Prostate gland (tissue), 2 donors: ENCODE measurements around the gene FAM181A. TPM values are rescaled to one million over a fixed set of nuclear protein-coding genes. Genes with fewer than 3 reads are reported as not detected.
A peak's percentile ranks its signal among the peaks of the same experiment; 100 is the strongest.

ENCODE experiments used
- DNase-seq: peaks from one replicate; pipeline ENCODE4 v3.0.0-alpha.2; 2019; ENCODE audit warnings: low spot score
- H3K27ac ChIP-seq, 2 donors: fragments of 200-600 bp; sonication (generic); 2 replicates each; pipeline ENCODE4 v1.5.1; 2017 to 2019
- H3K27me3 ChIP-seq: fragments of 200-600 bp; sonication (generic); replicated peaks from 2 replicates; pipeline ENCODE4 v1.5.1; 2019; ENCODE audit not compliant: insufficient read depth
- H3K36me3 ChIP-seq, 2 donors: fragments of 200-600 bp; sonication (generic); 1 replicate in 1 of 2; 2 replicates in 1 of 2; pipeline versions ENCODE4 v1.5.1 to v1.8.1; 2017 to 2019
- H3K4me1 ChIP-seq: fragments of 200-600 bp; sonication (generic); replicated peaks from 2 replicates; pipeline ENCODE4 v1.5.1; 2019
- H3K4me3 ChIP-seq, 2 donors: fragments of 200-600 bp; sonication (generic); 2 replicates each; pipeline ENCODE4 v1.5.1; 2017 to 2019
- H3K9me3 ChIP-seq: fragments of 200-600 bp; sonication (generic); 2 replicates; pipeline ENCODE4 v1.5.1; 2017
- POLR2A ChIP-seq: fragments of 450-650 bp; IDR thresholded peaks from one replicate; pipeline ENCODE4 v1.6.1; 2016; ENCODE audit warnings: antibody characterized with exemption, mild to moderate bottlenecking
- POLR2AphosphoS5 ChIP-seq: sonication (generic); formaldehyde crosslinking; IDR thresholded peaks from one replicate; pipeline ENCODE4 v1.6.1; 2017; ENCODE audit warnings: antibody characterized with exemption
- WGBS: methylation state at CpG from one replicate; pipeline ENCODE4 v1.1.5; 2018; 5-methylcytosine and 5-hydroxymethylcytosine counted together
- intact Hi-C: fragments of 100-400 bp; cut with DNase I; formaldehyde crosslinking; loops from one replicate; pipeline ENCODE4 v1.14.2; 2022
- total RNA-seq, 2 donors: library from RNA; depleted of rRNA; stranded (reverse); fragments of >200 nt; gene quantifications; one replicate each; pipeline ENCODE4 v1.1.0, GENCODE V29; 2016
- TF ChIP-seq, protein P1 (sequence below), 4 experiments: fragments of 200-600 bp in 2 of 4; fragments of 450-650 bp in 2 of 4; sonication (generic) in 2 of 4; IDR thresholded peaks; 1 replicate in 3 of 4; 2 replicates in 1 of 4; pipeline ENCODE4 v1.5.1; 2016 to 2019; ENCODE audit warnings: antibody characterized with exemption in 4 of 4, mild to moderate bottlenecking in 2 of 4, moderate library complexity in 2 of 4

FAM181A gene
- total RNA-seq, 2 donors from 2014 or later: 3.1 TPM; not detected in 1

GRCh38 chr14:93880021-93880820 lies 46.9 kb upstream of the FAM181A start:
- no peak for DNase-seq
- intact Hi-C loops: no loop called here
- TF ChIP-seq POLR2AphosphoS5: peak; percentile 13
- TF ChIP-seq, protein P1, sequence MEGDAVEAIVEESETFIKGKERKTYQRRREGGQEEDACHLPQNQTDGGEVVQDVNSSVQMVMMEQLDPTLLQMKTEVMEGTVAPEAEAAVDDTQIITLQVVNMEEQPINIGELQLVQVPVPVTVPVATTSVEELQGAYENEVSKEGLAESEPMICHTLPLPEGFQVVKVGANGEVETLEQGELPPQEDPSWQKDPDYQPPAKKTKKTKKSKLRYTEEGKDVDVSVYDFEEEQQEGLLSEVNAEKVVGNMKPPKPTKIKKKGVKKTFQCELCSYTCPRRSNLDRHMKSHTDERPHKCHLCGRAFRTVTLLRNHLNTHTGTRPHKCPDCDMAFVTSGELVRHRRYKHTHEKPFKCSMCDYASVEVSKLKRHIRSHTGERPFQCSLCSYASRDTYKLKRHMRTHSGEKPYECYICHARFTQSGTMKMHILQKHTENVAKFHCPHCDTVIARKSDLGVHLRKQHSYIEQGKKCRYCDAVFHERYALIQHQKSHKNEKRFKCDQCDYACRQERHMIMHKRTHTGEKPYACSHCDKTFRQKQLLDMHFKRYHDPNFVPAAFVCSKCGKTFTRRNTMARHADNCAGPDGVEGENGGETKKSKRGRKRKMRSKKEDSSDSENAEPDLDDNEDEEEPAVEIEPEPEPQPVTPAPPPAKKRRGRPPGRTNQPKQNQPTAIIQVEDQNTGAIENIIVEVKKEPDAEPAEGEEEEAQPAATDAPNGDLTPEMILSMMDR (IDR thresholded peaks at IDR 0.05): no peak
- no peak for TF ChIP-seq POLR2A
- Histone ChIP-seq H3K27ac (peak overlapping the region in 1 of 2 donors; percentile 5), H3K4me3 (peak overlapping the region in 1 of 2 donors; percentile 2), H3K27me3 (no peaks in the 10 kb centered on the region), H3K4me1 (no peaks in the 10 kb centered on the region), H3K36me3 (no peaks in the 10 kb centered on the region), H3K9me3 (no peaks in the 10 kb centered on the region)
- 30% methylated on average over 11 of the region's 11 CpGs for WGBS

DNA sequence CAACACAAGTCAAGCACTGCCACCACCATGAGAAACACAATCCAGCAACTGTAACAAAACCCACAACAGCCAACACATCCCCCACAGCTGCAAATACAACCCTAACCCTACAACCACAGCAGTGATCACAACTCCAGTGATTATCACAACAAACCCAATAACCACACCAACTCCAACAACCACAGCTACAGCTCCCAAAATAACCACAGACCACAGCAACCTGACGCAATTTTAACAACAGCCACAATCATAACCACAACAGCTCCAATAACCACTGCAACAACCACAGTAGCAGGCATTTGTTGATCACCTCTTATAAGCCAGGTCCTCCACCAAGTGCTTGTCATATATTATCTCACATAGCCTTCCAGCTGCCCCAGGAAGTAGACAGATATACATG lies 42.2 kb upstream of the FAM181A start:
- Histone ChIP-seq H3K36me3 (no peaks in the 10 kb centered on the region), H3K9me3 (no peaks in the 10 kb centered on the region), H3K4me3 (no peak overlapping the region), H3K4me1 (no peaks in the 10 kb centered on the region), H3K27me3 (peaks cover 3% of the 10 kb centered on the region), H3K27ac (no peak overlapping the region)
- DNase-seq: no peak
- 90% methylated on average over 1 of the region's 1 CpG for WGBS
- TF ChIP-seq POLR2A (no peak), POLR2AphosphoS5 (no peak)
- TF ChIP-seq, protein P1 (IDR thresholded peaks at IDR 0.05): no peak
- intact Hi-C loops: no loop called here

GRCh38 chr14:93888995-93889394 lies 38.1 kb upstream of the FAM181A start:
- 61% methylated on average over 12 of the region's 12 CpGs for WGBS
- intact Hi-C loops: no loop called here

GRCh38 chr14:93889739-93890483 lies 37.2 kb upstream of the FAM181A start:
- TF ChIP-seq POLR2AphosphoS5 (no peak), POLR2A (no peak)
- TF ChIP-seq, protein P1 (IDR thresholded peaks at IDR 0.05): no peak
- DNase-seq: no peak
- H3K9me3 ChIP-seq: no peaks in the 10 kb centered on the region
- intact Hi-C loops: loop anchor here (5.0 kb wide), 2 partner anchors 33 to 103 kb away; partner anchors contain the start of gene PRIMA1
- H3K36me3 ChIP-seq: no peaks in the 10 kb centered on the region
- peaks cover 3% of the 10 kb centered on the region for H3K27me3 ChIP-seq
- no peak overlapping the region for H3K27ac ChIP-seq
- H3K4me1 ChIP-seq: no peaks in the 10 kb centered on the region
- H3K4me3 ChIP-seq: no peak overlapping the region
- WGBS: 83% methylated on average over 9 of the region's 9 CpGs

More at GRCh38 chr14:93888995-93889394, 38.1 kb upstream of the FAM181A start:
- TF ChIP-seq, protein P1 (IDR thresholded peaks at IDR 0.05): no peak
- no peaks in the 10 kb centered on the region for H3K36me3 ChIP-seq
- H3K27me3 ChIP-seq: peaks cover 3% of the 10 kb centered on the region
- DNase-seq: no peak
- no peak overlapping the region for H3K4me3 ChIP-seq
- H3K27ac ChIP-seq: no peak overlapping the region
- no peaks in the 10 kb centered on the region for H3K9me3 ChIP-seq
- no peaks in the 10 kb centered on the region for H3K4me1 ChIP-seq
